Activated CD4-positive, alpha-beta T cell treated with anti-CD3 and anti-CD28 coated beads for 1 hour (primary cell): ENCODE results near the gene SLC39A9.

Experiments used
- DNase-seq: peaks from one replicate; pipeline ENCODE4 v3.0.0-alpha.2; 2020

Gene SLC39A9, protein sequence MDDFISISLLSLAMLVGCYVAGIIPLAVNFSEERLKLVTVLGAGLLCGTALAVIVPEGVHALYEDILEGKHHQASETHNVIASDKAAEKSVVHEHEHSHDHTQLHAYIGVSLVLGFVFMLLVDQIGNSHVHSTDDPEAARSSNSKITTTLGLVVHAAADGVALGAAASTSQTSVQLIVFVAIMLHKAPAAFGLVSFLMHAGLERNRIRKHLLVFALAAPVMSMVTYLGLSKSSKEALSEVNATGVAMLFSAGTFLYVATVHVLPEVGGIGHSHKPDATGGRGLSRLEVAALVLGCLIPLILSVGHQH

DNA sequence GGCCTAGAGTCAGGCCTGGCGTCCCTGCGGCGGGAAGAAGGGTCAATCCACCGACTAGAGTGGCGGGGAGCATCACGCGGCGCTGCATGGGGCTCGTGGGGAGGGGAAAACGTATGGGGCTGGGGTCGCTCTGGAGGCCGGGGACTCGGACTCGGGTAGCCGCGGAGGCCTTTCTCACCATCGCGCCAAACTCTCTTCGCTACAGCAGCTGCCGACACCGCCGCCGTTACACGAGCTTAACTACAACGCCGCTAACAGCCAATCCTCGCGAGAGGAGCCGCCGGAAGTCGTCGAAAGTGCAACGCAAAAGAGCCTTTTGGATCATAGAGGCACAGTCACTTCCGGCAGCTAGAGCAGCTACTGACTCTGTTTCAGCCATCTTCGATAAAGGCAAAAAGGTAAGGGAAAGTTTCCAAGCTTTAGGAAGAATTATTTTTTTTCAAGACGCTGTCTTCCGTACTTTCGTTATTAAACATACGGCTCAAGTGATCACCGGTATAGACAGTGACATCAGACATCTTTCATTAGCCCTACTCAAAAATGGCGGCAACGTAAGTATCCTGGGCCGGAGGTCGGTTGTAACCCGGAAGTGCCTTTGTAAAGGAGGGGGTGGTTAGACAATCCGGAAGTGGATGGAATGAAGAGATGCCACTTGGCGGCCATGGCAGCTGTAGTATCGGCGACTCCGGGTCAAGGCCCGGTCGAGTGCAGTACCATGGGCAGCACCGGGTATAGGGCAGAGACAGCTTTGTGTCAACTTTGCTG is at the start of gene SLC39A9, which contains the start of gene ERH:
SLC39A9 (plus strand) TSS at position 640 of the 765 bp plus-strand sequence. CDS start 678 bp downstream, outside the sequence.
ERH (minus strand) TSS at position 247 of the 765 bp plus-strand sequence; CDS start at position 181, 66 bp downstream.
- DNase-seq = peak; percentile 91

DNA sequence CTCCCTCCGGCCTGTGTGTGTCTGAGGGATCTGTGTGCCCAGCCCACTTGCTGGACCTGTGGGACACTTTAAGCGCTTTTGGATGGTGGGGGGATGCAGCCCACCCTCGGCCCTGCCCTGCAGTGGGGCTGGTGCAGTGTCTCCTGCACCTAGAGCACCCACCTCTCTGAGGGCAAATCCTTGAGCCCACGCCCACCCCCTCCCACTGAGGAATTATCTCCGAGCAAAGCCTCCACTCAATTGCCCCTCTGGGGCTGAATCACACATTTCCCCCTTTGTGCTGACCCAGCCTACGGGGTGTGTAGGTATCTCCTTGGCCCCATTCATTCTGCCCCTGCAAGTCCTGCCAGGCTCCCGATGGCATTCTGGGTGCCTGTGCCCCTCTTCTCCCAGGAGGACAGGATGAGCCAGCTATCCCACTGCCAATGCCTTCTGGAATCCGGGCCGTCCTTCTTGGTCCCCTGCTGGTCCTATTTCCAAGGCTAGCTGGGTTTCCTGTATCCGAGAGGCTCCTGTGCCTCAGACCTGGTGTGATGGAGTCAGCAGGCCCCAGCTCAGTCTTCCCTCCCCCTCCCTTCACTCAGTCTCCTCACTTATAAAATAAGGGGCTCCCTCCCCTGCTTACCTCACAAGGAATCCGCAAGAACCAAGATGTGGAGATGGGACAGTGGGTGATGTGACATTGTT is 49.3 kb upstream of the SLC39A9 start:
- no peak for DNase-seq

DNA sequence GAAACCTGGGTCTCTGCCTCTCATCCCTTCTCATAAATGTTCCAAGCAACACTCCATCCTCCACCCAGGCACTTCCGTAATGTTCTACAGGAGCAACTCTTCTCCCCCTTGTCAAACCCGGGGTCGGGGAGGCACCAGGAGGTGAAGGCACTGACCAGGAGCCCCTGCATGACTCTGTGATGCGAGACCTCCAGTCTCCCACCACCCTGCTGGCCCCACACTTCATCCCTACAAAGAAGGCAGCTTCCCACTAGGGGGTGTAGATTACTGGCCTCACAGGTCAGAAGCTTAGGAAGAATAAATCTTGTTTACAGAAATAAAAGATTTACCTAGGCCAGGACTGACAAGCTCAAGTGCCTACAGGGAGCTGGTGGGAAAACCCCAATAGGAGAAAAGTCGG is 47.6 kb upstream of the SLC39A9 start:
- no peak for DNase-seq

DNA sequence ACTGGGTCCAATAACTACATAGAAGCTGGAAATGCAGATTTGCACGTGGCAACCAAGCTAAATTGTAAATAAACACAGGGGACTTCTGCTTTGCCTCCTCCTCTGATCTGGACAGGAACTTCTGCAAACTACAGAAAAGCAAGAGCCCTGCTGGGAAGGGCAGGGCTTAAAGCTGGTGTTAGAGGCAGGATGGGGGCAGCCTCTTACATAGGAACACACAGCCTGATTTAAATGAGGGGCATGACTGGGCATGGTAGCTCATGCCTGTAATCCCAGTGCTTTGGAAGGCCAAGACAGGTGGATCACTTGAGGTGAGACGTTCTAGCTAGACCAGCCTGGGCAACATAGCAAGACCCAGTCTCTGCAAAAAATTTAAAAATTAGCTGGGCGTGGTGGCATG is 47.1 kb upstream of the SLC39A9 start:
- DNase-seq = no peak

DNA sequence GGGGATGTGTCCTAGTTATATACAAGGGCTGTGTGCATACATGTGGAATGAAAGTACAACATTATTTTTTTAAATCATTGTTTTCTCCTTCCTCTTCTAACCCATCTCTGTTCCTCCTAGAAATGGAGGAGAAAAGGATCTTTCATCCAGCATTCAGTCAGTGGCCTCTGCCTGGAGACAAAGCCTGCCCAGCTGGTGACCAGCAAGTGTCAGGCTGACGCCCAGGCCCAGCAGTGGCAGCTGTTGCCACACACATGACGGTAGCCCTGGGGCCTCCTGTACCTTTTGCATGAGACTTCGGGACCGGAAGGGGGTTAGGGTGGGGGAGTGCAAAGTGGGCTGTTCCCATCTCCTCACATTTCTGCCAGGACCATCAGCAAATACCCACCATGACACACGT is 46.6 kb upstream of the SLC39A9 start:
- no peak for DNase-seq

DNA sequence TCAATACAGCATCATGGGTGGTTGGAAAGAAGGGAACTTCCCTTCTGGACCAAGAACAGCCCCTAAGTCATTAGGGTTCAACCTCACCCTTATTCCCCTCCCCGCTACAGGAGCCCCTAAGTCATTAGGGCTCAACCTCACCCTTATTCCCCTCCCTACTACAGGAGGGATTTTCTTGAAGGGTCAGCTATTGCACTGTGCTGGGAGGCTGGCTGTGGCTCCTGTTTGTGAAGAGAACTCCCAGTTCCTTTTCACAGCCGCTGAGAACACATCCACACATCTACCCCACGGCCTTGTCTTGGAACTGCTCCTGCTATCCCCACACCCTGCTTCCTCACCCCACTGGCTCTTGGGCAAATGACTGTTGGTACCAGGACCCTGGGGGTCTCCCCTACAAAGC is 45.3 kb upstream of the SLC39A9 start:
- no peak for DNase-seq

DNA sequence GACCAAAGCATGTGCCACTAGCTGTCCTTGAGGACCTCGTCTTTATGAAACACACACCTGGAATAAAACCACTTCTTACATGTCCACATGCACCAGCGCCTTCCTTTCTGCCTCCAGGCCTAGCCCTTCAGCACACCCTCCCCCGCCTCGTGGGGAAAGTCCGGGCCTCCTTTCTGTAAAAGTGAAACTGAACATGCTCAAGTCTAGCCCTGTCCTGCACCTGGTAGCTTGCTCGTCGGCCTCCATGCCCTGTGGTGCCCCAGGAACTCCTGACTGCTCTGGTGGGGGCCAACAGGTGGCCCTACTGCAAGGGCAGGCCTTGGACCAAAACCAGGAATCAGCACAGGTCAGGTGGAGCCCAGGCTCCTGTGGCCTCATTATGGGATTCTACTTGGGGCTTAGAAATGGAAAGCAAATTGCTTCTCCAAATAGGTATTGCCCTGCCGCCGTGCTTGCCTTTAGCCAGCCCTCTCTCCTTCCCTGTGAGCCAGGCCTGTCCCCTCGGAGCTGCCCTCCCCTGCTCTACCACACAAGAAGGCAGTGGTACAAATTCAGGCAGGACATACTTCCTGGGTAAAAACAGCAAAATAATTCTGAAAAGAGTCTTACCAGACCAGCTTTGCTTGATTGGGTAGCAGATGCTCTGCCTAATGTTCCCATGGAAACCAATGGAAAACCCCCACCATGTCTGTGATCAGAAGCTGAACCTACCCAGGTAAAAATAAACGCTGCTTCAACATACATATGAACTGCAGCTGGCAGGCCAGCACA is 43.9 kb upstream of the SLC39A9 start:
- peak; percentile 49 for DNase-seq

DNA sequence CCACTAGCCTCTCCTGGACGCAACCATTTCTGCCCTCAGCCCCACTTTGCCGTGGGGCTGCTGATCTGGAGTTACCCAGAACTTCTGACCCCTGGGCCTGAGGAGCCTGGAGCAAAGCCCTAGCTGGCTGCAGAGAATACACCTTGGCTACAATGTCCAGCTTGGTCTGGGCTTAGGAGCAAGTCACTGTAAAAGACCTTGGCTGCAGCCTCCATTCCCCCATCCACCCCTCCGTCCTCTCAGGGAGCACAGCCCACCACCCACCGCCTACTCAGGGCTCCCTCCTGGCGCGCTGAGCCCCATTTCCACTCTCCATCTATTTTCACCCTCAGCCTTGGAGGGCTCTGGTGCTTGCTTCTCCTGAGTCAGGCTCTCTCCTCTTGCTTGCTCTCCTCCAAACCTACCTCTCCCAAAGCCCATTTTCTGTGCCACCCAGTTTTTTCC is 43.3 kb upstream of the SLC39A9 start:
- no peak for DNase-seq

DNA sequence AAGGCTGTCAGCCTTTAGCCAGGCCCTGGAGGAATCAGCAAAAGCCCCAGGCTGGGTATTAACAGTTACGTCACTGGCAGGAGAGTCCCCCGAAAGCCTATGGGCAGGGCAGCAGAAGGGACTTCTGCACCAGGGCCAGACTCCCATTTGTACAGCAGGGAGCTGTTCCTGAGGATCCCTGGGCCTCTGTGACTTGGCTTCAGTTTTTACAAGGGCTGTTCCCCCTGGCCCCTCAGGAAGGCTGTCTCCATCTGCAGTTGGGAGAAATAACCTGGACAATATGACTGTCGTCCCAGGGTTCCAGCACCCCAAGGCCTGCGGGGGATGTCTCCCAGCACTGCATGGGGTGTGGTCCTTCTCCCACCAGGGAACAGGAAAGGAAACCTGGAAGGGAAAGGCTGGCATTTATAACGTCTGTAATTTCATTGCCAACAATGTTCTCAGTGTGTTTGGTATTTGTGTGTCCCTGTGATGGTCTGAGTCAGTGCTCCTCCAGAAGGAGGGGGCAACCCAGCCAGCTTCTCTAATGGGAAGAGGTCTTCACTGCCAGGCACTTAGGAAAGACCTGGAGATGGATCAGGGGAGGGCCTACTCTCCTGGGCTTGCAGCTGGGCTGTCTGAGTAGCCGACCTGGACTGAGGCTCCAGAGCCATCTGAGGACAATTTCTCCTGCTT is 42.7 kb upstream of the SLC39A9 start:
- DNase-seq = no peak

DNA sequence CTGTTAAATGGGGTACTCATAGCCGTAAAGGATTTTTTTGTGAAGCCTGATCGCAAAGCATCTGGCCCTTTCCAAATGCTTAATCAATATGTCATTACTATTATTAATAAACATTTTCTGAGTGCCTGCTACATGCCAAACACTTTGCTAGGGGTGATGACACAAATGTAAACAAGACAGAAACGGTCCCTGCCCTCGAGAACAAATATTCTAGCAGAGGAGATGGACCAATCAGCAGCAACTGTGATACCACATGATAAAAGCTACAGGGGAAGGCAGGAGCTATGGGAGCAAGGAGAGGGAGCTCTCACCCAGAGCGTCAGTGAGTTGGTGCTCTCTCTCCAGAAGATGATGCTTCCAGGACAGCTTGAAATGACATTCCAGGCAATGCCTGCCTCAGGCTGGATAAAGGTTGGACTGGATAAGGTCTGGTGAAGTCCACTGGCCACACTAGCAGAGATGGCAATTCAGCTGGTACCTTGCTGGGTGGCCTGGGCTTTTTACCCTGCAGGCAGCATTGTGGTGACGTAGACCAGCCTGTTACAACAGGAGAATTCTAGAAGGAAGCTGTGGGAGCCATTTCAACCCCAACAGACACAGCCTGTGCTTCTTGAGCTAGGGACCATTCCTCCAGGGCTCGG is 41.5 kb upstream of the SLC39A9 start:
- no peak for DNase-seq

DNA sequence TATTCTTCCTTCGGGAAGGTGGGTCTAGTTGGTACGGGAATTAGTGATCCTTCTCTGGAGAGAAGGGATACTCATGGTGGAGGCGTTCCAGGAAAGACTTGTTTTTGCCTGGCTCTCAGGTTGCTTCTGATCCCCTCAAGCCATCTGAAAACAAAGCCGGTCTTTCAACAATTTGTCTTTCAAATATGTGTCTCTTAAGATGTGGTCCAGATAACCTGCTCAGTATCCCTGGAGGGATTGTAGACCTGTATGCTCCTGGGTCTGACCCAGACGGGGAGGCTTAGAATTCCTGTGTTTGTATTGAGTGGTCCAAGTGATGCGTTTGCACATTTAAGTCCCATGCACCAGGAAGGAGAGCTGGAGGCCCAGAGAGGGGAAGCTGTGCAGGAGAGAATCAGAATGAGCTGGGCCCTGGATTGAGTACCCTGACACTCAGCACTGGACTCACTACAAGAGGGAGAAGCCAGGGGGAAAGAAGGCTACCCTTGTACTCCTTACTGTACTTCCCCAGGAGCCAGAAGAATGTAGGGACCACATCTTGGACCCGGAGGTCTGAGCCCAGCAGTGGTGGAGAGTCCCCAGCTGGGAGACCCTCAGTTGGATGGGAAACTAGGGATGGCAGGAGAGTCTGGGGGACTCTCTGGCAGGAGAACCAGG is 40.8 kb upstream of the SLC39A9 start:
- no peak for DNase-seq

DNA sequence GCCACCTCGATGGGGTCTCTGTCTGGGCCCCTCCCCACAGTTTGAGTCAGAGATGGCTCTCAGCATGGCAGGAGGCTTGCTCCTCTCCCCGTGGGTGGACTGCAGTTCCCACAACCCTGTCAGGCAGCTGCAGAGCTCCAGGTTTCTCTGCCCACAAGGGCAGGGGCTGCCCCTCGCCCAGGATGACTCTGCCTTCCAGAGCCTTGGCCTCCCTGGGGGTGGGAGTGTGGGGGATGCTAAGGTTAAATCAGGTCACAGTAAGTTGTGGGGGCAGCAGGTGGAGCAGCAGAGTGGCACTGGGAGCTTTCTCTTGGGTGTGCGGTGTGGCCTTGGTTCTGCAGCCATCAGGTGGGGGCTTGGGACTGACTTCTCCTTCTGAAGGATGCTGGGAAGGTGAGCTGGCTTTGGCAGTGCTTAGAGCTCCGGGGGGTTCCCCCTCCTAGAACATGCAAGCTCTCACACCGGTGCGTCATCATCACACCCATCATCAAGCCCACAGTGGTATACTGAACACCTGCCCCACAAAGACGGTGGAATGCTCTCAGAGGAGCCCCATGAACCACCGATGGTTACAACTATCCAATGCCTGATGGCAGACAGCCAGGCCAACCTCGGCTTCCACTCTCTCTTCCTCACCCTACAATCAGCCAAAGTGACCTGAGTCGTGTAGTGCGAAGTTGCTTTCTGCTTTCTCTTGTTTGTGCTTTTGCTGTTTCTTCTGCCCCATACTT is 40.1 kb upstream of the SLC39A9 start:
- DNase-seq = no peak

DNA sequence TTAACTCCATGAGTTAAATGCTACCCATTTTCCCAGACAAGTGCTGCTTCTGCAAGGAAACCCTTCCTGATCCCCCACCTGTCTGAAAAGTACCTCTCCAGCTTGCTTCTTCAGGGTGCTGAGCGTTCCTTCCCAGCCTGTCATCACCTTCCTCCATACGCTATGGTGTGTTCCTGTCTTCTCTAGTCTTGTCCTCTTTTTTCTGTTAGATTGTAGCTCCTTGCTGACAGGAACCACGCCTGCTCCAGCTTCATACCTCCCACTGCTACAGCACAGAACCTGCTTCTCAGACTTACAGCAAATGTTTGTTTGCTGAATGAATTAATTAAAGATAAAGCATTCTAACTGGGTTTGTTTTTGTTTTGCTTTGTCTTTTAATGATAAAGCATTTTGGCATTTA is 39.5 kb upstream of the SLC39A9 start:
- no peak for DNase-seq

DNA sequence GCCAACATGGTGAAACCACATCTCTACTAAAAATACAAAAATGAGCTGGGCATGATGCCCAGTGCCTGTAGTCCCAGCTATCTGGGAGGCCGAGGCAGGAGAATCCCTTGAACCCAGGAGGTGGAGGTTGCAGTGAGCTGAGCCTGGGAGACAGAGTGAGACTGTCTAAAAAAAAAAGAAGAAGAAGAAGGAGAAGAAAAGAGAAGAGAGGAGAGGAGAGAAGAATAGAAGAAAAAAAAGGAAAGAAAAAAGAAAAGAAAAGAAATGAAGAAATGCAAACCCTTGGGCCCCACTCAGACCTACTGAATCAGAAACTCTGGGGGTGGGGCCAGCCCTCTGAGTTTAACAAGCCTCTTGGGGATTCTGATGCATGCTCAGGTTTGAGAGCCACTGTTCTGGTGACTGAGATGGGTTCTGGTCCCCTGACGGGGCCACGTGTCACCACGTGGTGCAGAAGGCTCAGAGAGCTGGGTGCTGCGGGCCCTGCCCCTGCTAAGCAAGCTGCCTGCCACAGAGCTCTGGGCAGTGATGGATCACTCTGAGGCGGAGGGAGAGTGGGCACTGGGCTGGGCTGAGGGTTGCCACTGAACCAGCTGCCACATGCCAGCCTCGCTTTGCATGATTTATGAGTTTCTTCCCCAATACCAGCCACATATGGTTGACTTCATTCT is 37.9 kb upstream of the SLC39A9 start:
- no peak for DNase-seq

DNA sequence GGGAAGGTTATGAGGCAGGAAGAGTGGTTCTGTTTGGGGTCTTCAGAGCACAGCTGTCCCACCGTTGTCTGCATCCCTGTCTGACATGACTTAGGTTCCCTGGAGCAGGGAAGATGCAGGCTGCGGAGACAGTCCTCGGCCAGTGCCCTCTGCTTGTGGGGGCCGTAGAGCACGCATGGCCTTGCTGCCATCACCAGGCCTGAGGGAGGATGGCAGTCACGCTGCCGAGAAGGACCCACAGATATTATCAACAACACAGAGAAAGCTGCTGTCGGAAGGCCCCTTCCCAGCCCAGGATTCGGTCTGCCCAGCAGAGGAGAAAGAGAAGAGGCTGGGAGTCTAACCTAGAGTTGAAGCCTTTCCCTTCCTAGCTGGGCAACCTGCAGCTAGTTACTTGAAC is 35.4 kb upstream of the SLC39A9 start:
- no peak for DNase-seq

DNA sequence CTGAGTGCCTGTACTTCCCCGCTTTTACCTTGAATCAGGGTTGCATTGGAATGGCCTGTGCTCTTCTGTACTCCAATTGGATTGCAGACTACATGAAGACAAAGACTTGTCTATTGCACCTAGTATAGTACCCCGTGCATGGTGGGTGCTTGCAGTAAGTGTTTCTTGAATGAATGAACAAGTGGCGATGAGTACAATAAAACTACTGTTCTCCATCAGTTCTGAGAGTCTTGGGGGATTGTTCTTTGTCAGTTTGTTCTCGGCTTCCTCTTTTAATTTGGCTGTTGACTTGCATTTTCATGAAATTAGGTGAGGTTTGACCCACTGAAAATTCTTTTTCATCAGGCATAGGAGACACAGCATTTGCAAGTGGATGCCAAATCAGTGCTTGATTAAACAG is 34.5 kb upstream of the SLC39A9 start:
- no peak for DNase-seq

DNA sequence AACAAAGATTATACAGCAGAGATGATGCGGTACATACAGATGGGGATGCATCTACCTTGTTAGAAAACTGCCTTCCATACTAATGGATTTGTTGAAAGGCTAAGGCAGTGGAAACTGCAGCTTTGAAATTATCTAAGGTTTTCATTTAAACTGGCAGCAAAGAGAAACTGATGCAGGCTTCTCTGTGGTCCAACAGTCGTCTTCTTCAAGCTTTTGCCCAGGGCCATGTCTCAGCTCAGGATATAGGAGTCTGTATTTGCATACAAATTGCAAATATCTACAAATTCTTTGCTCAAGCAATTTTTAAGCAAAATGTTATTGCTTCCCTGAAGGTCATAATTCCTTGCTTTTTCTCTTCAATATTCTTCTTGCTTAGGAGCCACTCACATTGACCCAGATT is 34.1 kb upstream of the SLC39A9 start:
- no peak for DNase-seq

DNA sequence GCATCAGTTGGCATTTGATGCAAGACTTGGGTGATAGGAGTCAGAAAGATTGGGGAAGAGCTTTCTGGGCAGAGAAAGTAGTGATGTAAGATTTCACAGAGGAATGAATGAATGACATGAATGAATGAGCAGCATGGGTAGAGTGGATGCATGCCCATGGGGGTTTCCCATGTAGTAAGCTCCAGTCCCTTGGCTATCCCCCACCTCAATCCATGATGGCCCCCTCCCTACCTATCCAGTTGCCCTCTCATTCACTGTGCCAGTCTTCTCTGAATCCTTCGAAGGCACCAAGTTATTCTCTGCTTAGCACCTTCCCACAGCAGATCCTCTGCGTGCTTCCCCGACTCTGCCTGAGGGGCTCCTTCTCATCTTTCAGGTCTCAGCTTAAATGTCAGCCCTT is 32.4 kb upstream of the SLC39A9 start:
- DNase-seq = no peak

DNA sequence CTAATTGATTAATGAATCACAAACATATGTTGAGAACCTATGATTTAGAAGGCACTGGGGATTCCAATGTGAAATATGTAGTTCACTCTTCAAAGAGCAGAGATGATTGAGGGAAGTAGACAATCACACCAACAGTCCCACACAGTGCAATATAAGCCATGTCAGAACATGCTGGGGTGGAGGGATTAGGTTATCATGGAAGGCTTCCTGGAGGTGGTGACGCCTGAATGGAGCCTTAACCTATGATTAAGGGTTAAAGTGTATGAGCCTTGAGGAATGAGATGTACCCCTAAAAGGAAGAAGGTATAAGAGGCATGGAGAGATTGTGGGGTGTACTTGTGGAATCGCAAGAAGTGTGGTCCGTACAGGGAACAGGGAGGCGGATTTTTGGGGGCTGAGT is 31.7 kb upstream of the SLC39A9 start:
- no peak for DNase-seq

DNA sequence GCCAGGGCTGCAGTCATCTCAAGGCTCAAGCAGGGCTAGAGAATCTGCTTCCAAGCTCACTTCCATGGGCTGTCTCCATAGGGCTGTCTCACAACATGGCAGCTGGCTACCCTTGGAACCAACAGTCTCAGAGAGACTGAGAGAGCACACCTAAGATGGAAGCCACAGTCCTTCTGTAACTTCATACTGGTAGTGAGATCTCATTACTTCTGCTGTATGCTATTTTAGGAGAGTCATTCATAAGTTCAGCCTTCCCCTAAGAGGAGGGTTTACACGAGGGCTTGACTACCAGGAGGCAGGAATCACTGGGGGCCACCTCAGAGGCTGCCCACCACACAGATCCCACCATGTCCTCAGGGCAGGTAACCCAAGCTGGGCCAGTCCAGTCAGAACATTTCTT is 30.1 kb upstream of the SLC39A9 start:
- DNase-seq = no peak
